ENCODE results near the gene WDR37. TPM values are rescaled to one million over a fixed set of nuclear protein-coding genes. Genes with fewer than 3 reads are reported as not detected.
A peak's percentile ranks its signal among the peaks of the same experiment; 100 is the strongest.

The WDR37 gene
- total RNA-seq, 2 donors from 2014 or later: 18.1 to 18.7 TPM

DNA sequence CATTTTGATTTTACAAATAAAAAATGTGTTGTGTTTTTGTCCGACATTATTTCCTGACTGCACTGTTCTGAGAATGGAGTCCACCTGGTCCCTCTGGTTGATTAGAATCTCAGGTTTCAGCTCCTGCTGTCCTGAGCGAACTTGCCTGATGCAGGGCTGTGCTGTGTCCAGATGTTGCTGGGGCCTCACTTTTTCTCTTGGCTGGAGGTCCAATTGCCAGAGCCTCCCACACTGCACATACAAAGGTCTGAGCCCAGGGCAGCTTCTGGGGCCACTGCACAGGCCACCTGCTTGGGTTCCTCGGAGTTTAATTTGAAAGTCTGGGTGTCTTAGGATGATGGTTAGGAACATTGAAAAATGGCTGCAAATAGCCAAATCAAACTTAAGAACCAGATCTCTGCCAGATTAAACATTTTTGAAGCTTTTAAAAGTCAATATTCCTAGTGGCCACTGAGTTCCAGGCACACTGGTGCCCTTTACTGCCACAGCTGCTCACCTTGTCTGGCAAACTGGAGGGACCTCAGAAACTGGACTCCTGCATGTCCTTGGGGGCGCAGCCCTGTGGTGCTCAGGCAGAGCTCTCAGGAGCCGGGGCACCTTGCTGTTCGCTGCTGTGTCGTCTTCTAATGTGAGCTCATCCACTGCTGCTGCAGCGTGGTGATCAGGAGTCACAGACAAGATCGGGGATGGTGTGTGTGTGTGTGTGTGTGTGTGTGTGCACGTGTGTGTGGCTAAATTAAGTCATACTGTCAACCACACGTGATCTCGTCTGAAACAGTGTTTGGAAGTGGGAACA is 75.0 kb downstream of the WDR37 start:
- H3K9me3 Mint-ChIP-seq: no peaks in the 10 kb centered on the region
- ATAC-seq (replicated peaks in 1 of 2) (no peak), DNase-seq (no peak)
- H3K27ac Mint-ChIP-seq: no peak overlapping the region
- no peak overlapping the region for H3K4me3 Mint-ChIP-seq
- H3K36me3 Mint-ChIP-seq (ENCODE audit: insufficient read depth in 2 of 2): peaks cover 4 to 21% of the 10 kb centered on the region in 2 donors
- peaks cover 8% of the 10 kb centered on the region for H3K4me1 Mint-ChIP-seq (ENCODE audit: low read depth)
- H3K27me3 Mint-ChIP-seq (ENCODE audit: low read depth): no peaks in the 10 kb centered on the region

DNA sequence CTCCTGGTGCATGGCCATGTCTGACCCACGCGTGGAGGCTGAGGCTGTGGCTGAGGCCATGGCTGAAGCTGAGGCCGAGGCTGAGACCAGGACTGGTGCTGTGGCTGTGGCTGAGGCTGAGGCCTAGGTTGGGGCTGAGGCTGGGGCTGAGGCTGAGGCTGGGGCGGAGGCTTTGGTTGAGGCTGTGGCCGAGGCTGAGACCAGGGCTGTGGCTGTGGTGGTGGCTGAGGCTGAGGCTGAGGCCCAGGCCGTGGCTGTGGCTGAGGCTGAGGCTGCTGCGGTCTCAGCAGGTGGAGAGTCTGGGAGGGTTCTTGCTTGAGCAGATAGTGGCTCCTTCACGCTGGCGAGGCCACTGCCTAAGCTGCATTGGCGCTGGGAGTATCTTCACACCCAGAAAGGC is 76.4 kb downstream of the WDR37 start:
- no peaks in the 10 kb centered on the region for H3K27me3 Mint-ChIP-seq (ENCODE audit: low read depth)
- H3K9me3 Mint-ChIP-seq: peaks cover 0 to 2% of the 10 kb centered on the region in 2 donors
- ATAC-seq (replicated peaks in 1 of 2) (peak in 1 of 2 donors; percentile 18), DNase-seq (no peak)
- H3K27ac Mint-ChIP-seq: no peak overlapping the region
- peaks cover 8% of the 10 kb centered on the region for H3K4me1 Mint-ChIP-seq (ENCODE audit: low read depth)
- no peak overlapping the region for H3K4me3 Mint-ChIP-seq
- peaks cover 4 to 18% of the 10 kb centered on the region in 2 donors for H3K36me3 Mint-ChIP-seq (ENCODE audit: insufficient read depth in 2 of 2)

- DNase-seq (no peak), ATAC-seq (replicated peaks in 1 of 2) (no peak)
- Mint-ChIP-seq H3K9me3 (peaks cover under 1 to 8% of the 10 kb centered on the region in 2 donors), H3K4me1 (ENCODE audit: low read depth) (peaks cover 8% of the 10 kb centered on the region), H3K4me3 (no peak overlapping the region), H3K27ac (no peak overlapping the region), H3K27me3 (ENCODE audit: low read depth) (no peaks in the 10 kb centered on the region), H3K36me3 (ENCODE audit: insufficient read depth in 2 of 2) (peaks cover 8 to 20% of the 10 kb centered on the region in 2 donors)
Measured at GRCh38 chr10:1133495-1134045, 77.4 kb downstream of the WDR37 start.

GRCh38 chr10:1134156-1134555 is 78.0 kb downstream of the WDR37 start:
- Mint-ChIP-seq H3K4me3 (no peak overlapping the region), H3K36me3 (ENCODE audit: insufficient read depth in 2 of 2) (peaks cover 7 to 22% of the 10 kb centered on the region in 2 donors), H3K4me1 (ENCODE audit: low read depth) (peaks cover 8% of the 10 kb centered on the region), H3K27ac (no peak overlapping the region), H3K27me3 (ENCODE audit: low read depth) (no peaks in the 10 kb centered on the region), H3K9me3 (peaks cover 4 to 12% of the 10 kb centered on the region in 2 donors)
- no peak for ATAC-seq (replicated peaks in 1 of 2)
- DNase-seq: no peak

GRCh38 chr10:1136268-1136667 is 80.1 kb downstream of the WDR37 start:
- peaks cover 4 to 12% of the 10 kb centered on the region in 2 donors for H3K9me3 Mint-ChIP-seq
- peaks cover 11 to 15% of the 10 kb centered on the region in 2 donors for H3K36me3 Mint-ChIP-seq (ENCODE audit: insufficient read depth in 2 of 2)
- DNase-seq (no peak), ATAC-seq (replicated peaks in 1 of 2) (no peak)
- H3K4me1 Mint-ChIP-seq (ENCODE audit: low read depth): peaks cover 8% of the 10 kb centered on the region
- peaks cover 5% of the 10 kb centered on the region for H3K27me3 Mint-ChIP-seq (ENCODE audit: low read depth)
- H3K4me3 Mint-ChIP-seq: no peak overlapping the region
- H3K27ac Mint-ChIP-seq: no peak overlapping the region

DNA sequence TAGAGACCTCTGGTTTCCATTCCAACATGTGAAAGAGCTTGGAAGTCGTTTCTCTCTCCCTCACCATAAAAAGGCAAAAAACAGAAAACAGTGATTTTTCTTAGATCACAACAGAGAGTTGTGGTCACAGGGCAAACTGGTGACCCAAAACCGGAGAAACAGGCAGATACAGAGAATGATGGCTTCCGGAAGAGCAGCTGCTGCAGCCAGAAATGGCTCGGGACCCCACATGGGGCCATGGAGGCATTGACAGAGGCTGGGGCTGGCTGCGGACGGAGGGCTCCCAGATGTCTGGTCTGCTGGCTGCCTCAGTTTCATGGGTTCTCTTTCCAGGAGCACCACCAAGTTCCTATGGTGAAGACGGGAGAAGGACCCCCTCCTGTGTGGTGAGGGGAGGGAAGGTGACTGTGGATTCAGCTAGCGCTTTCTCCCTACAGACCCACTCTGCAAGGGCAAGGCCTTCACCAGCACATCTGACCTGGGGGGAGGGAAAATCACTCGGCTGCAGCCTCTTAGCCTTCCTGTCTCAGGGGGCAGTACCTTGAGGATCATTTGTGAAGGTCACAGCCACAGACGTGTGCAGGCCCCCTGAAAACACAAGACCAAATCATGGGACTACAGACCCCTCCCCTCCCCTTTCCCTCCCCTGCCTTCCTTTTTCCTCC is 81.4 kb downstream of the WDR37 start:
- no peak overlapping the region for H3K4me3 Mint-ChIP-seq
- no peak overlapping the region for H3K27ac Mint-ChIP-seq
- H3K27me3 Mint-ChIP-seq (ENCODE audit: low read depth): peaks cover 11% of the 10 kb centered on the region
- peaks cover 4 to 12% of the 10 kb centered on the region in 2 donors for H3K9me3 Mint-ChIP-seq
- peaks cover 8 to 12% of the 10 kb centered on the region in 2 donors for H3K36me3 Mint-ChIP-seq (ENCODE audit: insufficient read depth in 2 of 2)
- ATAC-seq (replicated peaks in 1 of 2) (no peak), DNase-seq (no peak)
- peaks cover 5% of the 10 kb centered on the region for H3K4me1 Mint-ChIP-seq (ENCODE audit: low read depth)

DNA sequence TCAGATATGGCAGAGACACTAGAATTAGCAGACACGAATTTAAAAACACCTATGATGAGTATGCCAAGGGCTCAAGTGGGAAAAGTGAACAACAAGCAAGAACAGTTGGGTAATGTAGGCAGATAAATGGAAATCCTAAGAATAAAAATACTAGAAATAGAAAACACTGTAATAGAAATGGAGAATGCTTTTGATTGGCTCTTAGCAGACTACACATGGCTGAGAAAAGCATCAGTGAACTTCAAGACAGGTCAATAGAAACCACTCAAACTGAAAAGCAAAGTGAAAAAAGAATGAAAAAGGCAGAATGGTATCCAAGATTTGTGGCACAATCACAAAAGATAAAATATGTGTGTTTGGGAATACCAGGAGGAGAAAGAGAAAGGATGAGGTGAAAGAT is 82.3 kb downstream of the WDR37 start:
- Mint-ChIP-seq H3K27ac (no peak overlapping the region), H3K36me3 (ENCODE audit: insufficient read depth in 2 of 2) (peaks cover 8 to 12% of the 10 kb centered on the region in 2 donors), H3K4me1 (ENCODE audit: low read depth) (no peaks in the 10 kb centered on the region), H3K27me3 (ENCODE audit: low read depth) (peaks cover 15% of the 10 kb centered on the region), H3K4me3 (no peak overlapping the region), H3K9me3 (peaks cover 4 to 12% of the 10 kb centered on the region in 2 donors)
- ATAC-seq (replicated peaks in 1 of 2): no peak
- DNase-seq: no peak

DNA sequence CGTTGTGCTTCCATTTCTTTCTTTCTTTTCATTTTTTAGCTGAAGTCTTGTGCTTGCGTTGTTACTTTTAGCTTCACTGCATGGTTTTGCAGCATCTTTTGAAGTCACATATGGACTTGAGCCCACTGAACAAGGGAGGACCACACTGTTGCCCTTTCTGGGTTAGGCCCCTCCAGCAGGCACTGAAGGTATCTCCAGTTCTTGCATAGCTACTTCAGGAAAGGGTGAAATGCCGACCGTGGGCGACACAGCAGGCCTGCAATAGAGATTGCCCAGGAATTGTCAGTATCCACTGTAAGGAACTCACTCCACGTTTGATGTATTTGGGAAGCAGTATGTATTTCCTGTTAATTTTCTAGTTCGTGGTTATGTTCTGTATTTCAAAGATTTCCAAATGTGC is 85.1 kb downstream of the WDR37 start:
- peaks cover 10 to 15% of the 10 kb centered on the region in 2 donors for H3K36me3 Mint-ChIP-seq (ENCODE audit: insufficient read depth in 2 of 2)
- ATAC-seq (replicated peaks in 1 of 2) (no peak), DNase-seq (no peak)
- no peaks in the 10 kb centered on the region for H3K4me1 Mint-ChIP-seq (ENCODE audit: low read depth)
- H3K4me3 Mint-ChIP-seq: no peak overlapping the region
- no peak overlapping the region for H3K27ac Mint-ChIP-seq
- peaks cover 30% of the 10 kb centered on the region for H3K27me3 Mint-ChIP-seq (ENCODE audit: low read depth)
- H3K9me3 Mint-ChIP-seq: peaks cover 6 to 18% of the 10 kb centered on the region in 2 donors

GRCh38 chr10:1141701-1142100 is 85.5 kb downstream of the WDR37 start:
- Mint-ChIP-seq H3K36me3 (ENCODE audit: insufficient read depth in 2 of 2) (peaks cover 10 to 18% of the 10 kb centered on the region in 2 donors), H3K27me3 (ENCODE audit: low read depth) (peaks cover 30% of the 10 kb centered on the region), H3K9me3 (peaks cover 7 to 18% of the 10 kb centered on the region in 2 donors), H3K27ac (no peak overlapping the region), H3K4me3 (no peak overlapping the region), H3K4me1 (ENCODE audit: low read depth) (no peaks in the 10 kb centered on the region)
- DNase-seq (no peak), ATAC-seq (replicated peaks in 1 of 2) (no peak)

GRCh38 chr10:1142596-1142995 is 86.4 kb downstream of the WDR37 start:
- H3K36me3 Mint-ChIP-seq (ENCODE audit: insufficient read depth in 2 of 2): peaks cover 12 to 20% of the 10 kb centered on the region in 2 donors
- H3K27me3 Mint-ChIP-seq (ENCODE audit: low read depth): peaks cover 35% of the 10 kb centered on the region
- H3K9me3 Mint-ChIP-seq: peaks cover 12 to 16% of the 10 kb centered on the region in 2 donors
- H3K4me1 Mint-ChIP-seq (ENCODE audit: low read depth): no peaks in the 10 kb centered on the region
- no peak overlapping the region for H3K27ac Mint-ChIP-seq
- peak; percentile 12 to 29 for DNase-seq
- H3K4me3 Mint-ChIP-seq: no peak overlapping the region
- peak in 1 of 2 donors; percentile 59 for ATAC-seq (replicated peaks in 1 of 2)

GRCh38 chr10:1147810-1148209 is 91.6 kb downstream of the WDR37 start:
- Mint-ChIP-seq H3K9me3 (peaks cover 6 to 8% of the 10 kb centered on the region in 2 donors), H3K27me3 (ENCODE audit: low read depth) (peaks cover 27% of the 10 kb centered on the region), H3K4me1 (ENCODE audit: low read depth) (peaks cover 6% of the 10 kb centered on the region), H3K36me3 (ENCODE audit: insufficient read depth in 2 of 2) (peaks cover 4 to 11% of the 10 kb centered on the region in 2 donors), H3K4me3 (no peak overlapping the region), H3K27ac (no peak overlapping the region)
- ATAC-seq (replicated peaks in 1 of 2): no peak
- no peak for DNase-seq

- H3K27me3 Mint-ChIP-seq (ENCODE audit: low read depth): peaks cover 19% of the 10 kb centered on the region
- no peak overlapping the region for H3K4me3 Mint-ChIP-seq
- H3K4me1 Mint-ChIP-seq (ENCODE audit: low read depth): peaks cover 11% of the 10 kb centered on the region
- ATAC-seq (replicated peaks in 1 of 2): no peak
- DNase-seq: no peak
- H3K27ac Mint-ChIP-seq: no peak overlapping the region
- peaks cover 4 to 11% of the 10 kb centered on the region in 2 donors for H3K36me3 Mint-ChIP-seq (ENCODE audit: insufficient read depth in 2 of 2)
- H3K9me3 Mint-ChIP-seq: peaks cover 6 to 8% of the 10 kb centered on the region in 2 donors
Measured at GRCh38 chr10:1148855-1149605, 92.8 kb downstream of the WDR37 start.
